ENCODE results near the gene PLEKHB2.
"Not testable (repeated sequence)": the region's sequence is repeated elsewhere in the genome, so short reads cannot be mapped to it uniquely, and the experiment has no call there.

PLEKHB2 gene

DNA sequence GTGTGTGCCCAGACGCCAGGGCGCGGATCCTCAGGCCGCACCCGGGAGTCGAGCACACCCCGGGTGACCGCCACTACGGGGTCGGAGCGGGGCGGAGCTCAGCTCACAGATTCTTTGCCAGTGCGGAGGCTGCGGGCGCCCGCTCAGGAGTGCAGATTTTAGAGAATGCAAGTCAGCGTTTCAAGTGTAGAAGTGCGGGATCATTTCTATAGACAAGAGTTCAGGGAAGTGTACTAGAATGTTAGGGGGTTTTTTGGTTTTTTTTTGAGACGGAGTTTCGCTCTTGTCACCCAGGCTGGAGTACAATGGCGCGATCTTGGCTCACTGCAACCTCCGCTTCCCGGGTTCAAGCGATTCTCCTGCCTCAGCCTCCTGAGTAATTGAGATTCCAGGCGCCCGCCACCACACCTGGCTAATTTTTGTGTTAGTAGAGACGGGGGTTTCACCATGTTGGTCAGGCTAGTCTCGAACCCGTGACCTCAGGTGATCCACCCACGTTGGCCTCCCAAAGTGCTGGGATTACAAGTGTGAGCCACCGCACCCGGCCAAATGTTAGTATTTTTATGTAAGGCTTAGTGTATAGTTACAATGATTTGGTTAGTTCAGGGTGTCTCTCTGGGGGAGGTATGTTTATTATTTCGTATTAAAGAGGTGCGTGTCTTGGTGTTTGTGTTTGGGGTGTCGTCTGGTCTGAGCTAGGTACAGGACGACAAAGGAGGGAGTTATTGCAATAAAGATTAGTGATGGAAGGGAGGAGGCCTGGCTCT, 11.3 kb upstream of the PLEKHB2 start:
- in situ Hi-C loops (cut with MboI; ENCODE audit: low sequenced_read_pairs) = no loop called here

- in situ Hi-C loops (cut with MboI; ENCODE audit: low sequenced_read_pairs) = no loop called here
Measured at GRCh38 chr2:131094463-131095281, 10.5 kb upstream of the PLEKHB2 start.

GRCh38 chr2:131103165-131103564, 2.0 kb upstream of the PLEKHB2 start:
- in situ Hi-C loops (cut with MboI; ENCODE audit: low sequenced_read_pairs) = no loop called here

- in situ Hi-C loops (cut with MboI; ENCODE audit: low sequenced_read_pairs) = no loop called here
Measured at GRCh38 chr2:131104487-131105155, 515 bp upstream of the PLEKHB2 start.

DNA sequence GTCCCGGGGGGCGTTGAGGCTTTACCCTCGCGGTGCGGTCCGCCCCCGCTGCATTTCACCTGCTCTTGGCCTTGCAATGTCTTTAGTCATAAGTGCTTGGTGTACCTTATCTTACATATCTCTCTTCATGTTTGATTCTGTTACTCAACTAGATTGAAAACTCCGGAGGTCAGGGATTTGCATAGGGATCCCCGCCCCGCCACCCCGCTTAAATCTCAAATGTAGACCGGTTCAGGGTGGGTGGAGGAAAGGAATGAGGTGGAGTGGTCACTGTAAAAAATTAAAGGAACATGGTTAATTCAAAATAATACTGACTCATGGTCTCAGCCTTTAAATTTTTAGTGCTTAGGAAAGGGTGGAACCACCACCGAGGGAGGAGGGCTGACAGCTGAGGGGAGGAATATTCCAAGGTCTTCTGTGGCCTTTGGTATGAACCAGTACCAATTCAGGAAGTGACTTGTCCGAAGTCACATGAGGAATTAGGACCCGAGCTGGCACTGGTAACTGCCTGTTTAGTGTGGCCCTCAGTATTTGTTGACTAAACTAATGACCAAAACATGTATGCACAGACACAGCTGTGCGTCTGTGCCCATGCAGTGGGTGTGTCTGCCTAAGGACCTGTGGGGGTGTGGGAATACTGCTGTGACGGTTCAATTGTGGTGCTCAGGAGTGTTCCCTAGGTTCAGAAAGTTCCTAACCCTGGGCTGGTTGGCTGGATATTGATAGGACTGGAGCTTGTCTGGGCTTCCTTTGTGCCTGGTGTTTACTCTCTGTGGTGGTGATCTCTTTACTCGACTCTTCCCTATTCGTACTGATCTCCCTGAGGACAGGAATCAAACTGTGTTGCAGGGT, 1.0 kb downstream of the PLEKHB2 start:
- in situ Hi-C loops (cut with MboI; ENCODE audit: low sequenced_read_pairs) = no loop called here

- in situ Hi-C loops (cut with MboI; ENCODE audit: low sequenced_read_pairs) = no loop called here
Measured at GRCh38 chr2:131112529-131112928, 7.4 kb downstream of the PLEKHB2 start.

DNA sequence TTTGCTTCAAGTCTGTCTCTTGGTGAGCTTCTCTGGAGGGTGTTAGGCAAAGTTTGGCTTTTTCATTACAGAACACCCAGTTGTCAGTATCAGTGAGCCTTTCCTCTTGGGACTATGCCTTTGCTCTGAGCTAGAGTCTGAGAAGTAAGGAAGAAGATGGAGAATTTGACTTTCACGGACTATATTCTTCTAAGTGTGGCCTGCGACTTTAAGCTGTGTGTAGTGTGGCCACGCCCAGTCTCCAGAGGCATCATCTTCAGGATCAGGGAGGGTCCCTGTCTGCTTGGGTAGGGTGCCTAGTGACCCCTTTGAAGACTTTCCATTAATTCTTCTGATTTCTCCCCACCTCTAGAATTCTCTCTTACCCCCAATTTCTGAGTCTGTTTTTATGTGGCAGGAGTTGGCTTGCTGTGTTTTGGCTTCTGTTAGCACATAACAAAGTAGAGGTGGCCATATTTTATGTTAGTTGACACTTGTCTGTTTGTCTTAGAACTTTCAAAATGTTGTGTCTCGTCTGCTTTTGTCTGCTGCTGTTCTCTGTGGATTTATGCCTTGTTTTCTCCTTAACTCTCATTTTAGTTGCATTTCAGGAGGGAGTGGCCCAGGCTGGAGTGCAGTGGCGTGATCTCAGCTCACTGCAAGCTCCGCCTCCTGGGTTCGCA, 8.6 kb downstream of the PLEKHB2 start:
- in situ Hi-C loops (cut with MboI; ENCODE audit: low sequenced_read_pairs) = no loop called here

- in situ Hi-C loops (cut with MboI; ENCODE audit: low sequenced_read_pairs) = not testable (repeated sequence)
Measured at GRCh38 chr2:131114950-131115349, 9.8 kb downstream of the PLEKHB2 start.

DNA sequence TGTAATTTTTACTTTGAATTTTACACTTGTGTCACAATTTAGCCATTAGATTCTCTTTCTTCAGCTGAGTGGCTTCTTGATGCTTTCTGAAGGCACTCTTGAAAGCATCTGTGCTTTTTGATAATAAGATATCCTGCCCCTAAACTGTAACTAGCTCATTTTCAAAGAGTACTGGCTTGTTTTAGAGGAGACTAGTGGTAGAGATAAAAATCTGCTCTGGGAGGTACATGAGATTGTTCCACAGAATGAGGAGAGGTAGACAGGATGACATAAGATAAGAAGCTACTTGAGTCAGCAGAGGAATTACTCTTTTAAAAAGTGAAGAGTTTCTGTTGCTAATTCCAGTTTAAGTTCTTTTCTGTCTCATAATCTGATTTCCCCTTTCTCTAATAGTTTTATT, 10.6 kb downstream of the PLEKHB2 start:
- in situ Hi-C loops (cut with MboI; ENCODE audit: low sequenced_read_pairs) = no loop called here

GRCh38 chr2:131120815-131121317, 15.7 kb downstream of the PLEKHB2 start:
- in situ Hi-C loops (cut with MboI; ENCODE audit: low sequenced_read_pairs) = no loop called here

DNA sequence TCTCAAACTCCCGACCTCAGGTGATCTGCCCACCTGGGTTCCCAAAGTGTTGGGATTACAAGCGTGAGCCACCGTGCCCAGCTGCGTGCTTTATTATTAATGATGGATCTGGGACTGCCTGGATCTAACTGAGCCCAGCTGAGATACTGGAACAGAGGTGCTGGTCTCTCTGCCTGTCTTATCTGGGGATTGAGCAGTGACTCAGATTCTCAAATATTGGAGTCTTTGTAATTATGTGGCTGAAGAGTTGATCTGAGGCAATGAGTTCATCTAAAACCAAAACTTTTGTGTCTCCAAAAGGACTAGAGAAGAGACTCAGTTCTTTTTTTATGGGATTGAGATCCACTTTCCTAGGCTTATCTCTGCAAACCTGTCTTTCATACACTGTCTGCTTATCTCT, 16.3 kb downstream of the PLEKHB2 start:
- in situ Hi-C loops (cut with MboI; ENCODE audit: low sequenced_read_pairs) = no loop called here

DNA sequence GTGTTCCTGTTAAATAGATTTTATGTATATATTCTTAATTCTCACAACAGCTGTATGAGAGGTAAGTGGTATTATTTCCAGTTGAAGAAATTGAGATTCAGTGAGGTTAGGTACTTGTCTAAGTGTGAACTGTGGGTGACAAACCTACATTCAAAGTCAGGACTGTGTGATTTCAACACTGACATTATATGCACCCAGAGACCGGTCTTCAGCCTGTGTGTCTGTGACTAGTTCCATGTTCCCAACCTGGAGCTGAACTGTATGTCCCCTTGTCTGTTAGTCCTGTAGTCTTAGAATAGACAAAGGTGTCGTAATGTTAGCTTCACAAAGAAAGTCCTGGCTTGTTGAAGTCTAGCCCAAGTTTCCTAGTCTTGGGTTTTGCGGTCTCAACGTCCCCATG, 17.4 kb downstream of the PLEKHB2 start:
- in situ Hi-C loops (cut with MboI; ENCODE audit: low sequenced_read_pairs) = no loop called here

GRCh38 chr2:131123192-131123591, 18.1 kb downstream of the PLEKHB2 start:
- in situ Hi-C loops (cut with MboI; ENCODE audit: low sequenced_read_pairs) = no loop called here

GRCh38 chr2:131125195-131125757, 20.1 kb downstream of the PLEKHB2 start:
- in situ Hi-C loops (cut with MboI; ENCODE audit: low sequenced_read_pairs) = no loop called here

DNA sequence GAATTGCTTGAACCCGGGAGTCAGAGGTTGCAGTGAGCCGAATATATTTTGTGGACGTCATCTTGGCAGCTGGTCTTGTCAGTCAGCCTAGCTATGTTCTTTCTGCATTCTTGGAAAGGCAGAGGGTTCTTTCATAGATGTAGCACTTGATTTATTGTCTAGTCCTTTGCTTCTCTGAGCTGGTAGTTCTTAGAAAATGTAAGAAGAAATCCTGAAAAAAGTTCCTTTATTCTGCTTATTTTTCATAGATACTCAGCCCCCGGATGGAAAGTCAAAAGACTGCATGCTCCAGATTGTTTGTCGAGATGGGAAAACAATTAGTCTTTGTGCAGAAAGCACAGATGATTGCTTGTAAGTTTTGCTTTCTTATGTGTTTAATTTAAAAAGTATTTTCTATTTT, 21.3 kb downstream of the PLEKHB2 start:
- in situ Hi-C loops (cut with MboI; ENCODE audit: low sequenced_read_pairs) = no loop called here

DNA sequence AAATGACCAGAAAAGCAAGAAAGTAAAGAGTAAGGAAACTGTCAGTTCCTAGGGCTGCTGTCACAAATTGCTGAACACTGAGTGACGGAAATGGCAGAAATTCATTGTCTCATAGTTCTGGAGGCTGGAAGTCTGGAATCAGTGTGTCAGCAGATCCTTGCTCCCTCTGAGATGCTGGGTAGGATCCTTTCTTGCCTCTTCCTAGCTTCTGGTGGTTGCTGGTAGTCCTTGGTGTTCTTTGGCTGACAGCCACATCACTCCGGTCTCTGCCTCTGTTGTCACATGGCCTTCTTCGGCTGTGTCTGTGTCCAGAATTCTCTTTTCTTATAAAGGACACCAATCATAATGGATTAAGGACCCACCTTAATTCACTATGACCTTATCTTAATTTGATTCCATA, 21.9 kb downstream of the PLEKHB2 start:
- in situ Hi-C loops (cut with MboI; ENCODE audit: low sequenced_read_pairs) = no loop called here

- in situ Hi-C loops (cut with MboI; ENCODE audit: low sequenced_read_pairs) = no loop called here
Measured at GRCh38 chr2:131127981-131128380, 22.8 kb downstream of the PLEKHB2 start.

DNA sequence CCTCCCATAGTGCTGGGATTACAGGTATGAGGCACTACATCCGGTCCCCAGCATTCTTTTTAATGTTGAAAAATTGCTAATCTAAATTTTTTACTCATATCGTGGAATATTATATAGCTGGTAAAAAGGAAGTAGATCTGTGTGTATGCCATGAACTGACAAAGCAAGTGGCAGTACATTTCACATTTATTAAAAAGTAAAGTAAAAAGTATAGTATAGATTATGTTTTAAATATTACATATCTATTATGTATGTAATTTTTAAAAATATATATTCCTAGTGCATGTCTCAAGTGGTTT, 25.1 kb downstream of the PLEKHB2 start:
- in situ Hi-C loops (cut with MboI; ENCODE audit: low sequenced_read_pairs) = no loop called here

GRCh38 chr2:131132729-131133128, 27.6 kb downstream of the PLEKHB2 start:
- in situ Hi-C loops (cut with MboI; ENCODE audit: low sequenced_read_pairs) = no loop called here

- in situ Hi-C loops (cut with MboI; ENCODE audit: low sequenced_read_pairs) = no loop called here
Measured at GRCh38 chr2:131140581-131140980, 35.4 kb downstream of the PLEKHB2 start.

All from hTERT RPE-1 (cell line).